Colon (tissue), 2 donors: ENCODE measurements around the gene RIOK2.
"Not testable (repeated sequence)": the region's sequence is repeated elsewhere in the genome, so short reads cannot be mapped to it uniquely, and the experiment has no call there.

ENCODE experiments used
- FAIRE-seq: peaks from 2 replicates; lab custom pipeline; 2012; peaks lifted over from hg19 to GRCh38; lab: Jason Lieb, UNC
- donor health status: control.
- donor health status: control.

Gene RIOK2

DNA sequence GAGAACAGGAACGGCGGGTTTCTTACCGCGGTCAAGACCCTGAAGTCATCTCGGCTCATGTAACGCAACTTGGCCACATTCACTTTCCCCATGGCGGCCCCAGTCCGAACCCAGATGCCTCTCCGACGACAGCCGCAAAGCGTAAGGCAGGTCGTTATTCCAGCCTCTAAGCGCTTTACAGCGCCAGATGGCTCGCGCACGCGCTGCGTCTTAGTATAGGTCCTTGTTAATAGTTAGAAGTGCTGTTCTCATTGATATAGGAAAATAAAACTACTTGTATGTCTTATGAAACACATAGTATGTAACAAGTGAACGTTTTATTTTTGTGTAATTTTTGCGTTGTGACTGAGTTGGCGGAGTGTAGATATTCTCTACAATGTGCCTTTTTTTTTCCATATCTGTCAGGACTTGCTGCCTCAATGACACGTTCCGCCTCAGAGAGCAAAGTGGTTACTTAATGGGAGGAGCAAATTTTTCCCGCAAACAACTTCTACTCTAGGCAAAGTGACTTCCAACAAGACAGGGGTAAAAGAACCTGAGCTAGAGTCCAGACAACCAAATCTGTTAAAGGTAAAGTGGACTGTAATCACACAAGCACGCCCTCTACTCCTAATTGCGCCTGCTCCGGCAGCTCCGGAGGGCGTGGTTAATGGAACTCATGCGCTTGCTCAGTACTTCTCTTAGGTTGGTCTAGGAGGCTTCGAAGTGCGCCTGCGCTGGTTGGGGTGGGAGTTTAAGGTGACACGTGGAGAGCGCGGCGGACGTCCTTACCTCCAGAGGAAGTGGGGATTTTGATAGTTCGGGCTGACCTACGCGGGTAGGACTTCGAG, at the start of gene RIOK2:
Gene RIOK2 (minus strand): TSS at position 148 of the 830 bp plus-strand sequence. CDS start 56 bp downstream, at position 92.
- FAIRE-seq = no peak

DNA sequence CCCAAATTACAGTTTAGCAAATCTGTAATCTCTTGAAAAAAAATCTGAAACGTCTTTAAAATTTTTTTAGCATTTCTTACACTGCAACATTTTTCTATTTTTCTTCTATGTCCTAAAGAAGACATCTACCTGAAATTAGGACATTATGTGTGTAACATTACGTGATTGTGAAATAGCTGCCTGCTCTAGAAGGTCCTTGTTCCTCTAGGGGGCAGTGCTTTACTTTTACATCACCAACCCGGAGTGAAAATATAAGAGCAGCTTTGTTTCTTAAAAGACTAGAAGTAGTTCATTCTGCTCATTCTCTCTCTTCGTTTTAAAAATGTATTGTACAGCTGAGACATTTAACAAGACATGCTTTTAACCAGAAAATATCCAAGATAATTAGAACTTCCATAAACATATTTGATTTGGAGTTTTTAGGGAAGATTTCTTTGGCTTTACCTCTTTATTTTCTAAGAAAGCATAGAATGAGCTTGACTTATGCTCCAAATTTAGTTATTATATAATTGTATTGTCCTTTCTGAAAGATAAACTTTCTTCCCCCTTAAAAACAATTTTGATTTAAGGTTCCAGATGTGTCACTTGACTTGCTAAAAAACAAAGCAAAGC, 48.1 kb upstream of the RIOK2 start:
- peak; percentile 71 for FAIRE-seq

- FAIRE-seq = no peak
Measured at GRCh38 chr5:97229688-97230285, 46.7 kb upstream of the RIOK2 start.

DNA sequence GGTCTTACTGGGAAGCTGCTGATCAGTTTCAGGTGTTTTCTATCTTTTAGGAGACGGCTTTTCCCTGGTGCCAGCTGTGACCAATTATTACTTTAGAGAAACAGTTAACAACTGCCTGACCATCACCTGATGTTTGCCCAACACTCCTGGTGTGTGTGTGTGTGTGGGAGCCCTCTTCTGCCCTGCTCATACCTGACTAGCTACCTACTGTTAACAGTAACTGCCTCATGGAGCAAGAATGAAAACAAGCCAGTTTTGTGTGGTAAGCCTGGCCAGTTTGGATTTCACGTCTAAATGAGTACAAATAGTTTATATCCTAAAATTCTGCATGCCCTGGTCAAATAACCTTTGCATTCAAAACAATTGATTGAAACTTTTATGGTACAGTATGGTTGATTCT, 46.1 kb upstream of the RIOK2 start:
- FAIRE-seq = no peak

DNA sequence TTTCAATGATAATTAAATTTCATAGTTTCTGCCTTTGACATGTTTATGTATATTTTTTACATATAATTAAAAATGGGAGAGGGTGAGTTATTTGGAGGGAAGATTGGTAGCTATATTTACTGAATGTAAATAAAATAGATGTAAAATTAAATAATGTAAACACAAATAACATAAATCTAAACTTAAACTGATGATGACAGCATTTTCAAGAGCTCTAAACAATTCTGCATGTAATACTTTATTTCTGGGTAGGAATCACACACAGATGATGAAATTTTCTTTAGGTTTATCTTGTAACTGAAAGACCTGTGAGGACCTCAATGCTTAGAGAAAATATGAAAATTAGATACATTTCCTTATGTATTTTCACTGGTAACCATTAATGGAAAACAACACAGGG, 42.2 kb upstream of the RIOK2 start:
- no peak for FAIRE-seq

GRCh38 chr5:97224112-97224750, 41.2 kb upstream of the RIOK2 start:
- FAIRE-seq = peak; percentile 74

DNA sequence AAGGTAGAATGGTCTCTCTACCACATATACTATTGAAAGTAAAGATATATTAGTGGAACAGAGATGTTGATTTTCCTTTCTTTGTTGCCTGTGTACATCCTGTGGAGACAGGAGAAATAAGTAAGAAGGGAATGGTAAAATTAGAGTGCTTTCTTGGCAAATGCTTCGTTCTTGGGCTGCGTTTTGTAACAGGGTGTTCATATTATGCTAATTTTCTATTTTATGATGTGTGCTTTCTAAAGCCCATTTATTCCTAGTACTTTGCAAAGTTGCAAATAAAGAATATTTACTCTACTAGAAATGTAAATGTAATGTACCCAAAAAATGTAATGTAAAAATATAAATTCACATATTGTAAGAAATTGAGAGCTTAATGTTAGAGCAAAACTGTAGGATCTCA, 40.5 kb upstream of the RIOK2 start:
- FAIRE-seq = no peak

GRCh38 chr5:97209343-97209742, 26.3 kb upstream of the RIOK2 start:
- FAIRE-seq = peak; percentile 47

DNA sequence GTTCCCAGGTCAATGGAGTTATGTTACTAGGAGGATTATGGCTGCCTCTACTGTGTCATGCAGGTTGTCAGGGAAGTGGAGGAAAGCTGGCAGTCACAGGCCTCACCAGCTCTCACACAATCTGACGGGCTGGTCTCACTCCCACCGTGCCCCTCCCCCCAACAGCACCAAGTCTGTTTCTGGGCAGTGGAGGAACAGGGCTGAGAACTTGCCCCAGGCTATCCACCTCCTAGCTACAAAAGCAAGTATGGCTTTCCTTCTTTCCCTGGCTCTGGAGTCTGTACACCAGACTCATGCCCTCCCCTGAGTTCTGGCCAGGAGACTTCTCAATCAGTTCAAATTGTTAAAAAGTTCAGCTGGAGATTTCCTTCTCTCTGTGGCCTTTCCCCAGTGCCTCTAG, 25.7 kb upstream of the RIOK2 start:
- FAIRE-seq = no peak

DNA sequence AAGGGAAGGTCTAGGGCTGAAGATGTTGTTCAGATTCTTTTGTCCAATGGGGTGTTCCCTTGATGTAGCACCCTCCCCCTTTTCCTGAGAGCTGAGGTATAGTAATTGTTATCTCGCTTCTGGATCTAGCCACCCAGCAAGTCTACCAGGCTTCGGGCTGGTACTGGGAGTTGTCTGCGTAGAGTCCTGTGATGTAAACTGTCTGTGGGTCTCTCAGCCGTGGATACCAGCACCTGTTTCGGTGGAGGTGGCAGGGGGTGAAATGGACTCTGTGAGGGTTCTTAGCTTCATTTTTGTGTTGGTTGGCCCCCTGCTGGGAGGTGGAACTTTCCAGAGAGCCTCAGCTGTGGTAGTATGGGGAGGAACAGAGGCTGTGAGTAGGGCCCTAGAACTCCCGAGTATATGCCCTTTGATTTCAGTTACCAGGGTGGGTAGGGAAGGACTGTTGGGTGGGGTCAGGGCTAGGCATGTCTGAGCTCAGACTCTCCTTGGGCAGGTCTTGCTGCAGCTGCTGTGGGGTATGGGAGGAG, 25.2 kb upstream of the RIOK2 start:
- no peak for FAIRE-seq

- FAIRE-seq = no peak
Measured at GRCh38 chr5:97194366-97194765, 11.3 kb upstream of the RIOK2 start.

- no peak for FAIRE-seq
Measured at GRCh38 chr5:97193355-97193688, 10.3 kb upstream of the RIOK2 start.

DNA sequence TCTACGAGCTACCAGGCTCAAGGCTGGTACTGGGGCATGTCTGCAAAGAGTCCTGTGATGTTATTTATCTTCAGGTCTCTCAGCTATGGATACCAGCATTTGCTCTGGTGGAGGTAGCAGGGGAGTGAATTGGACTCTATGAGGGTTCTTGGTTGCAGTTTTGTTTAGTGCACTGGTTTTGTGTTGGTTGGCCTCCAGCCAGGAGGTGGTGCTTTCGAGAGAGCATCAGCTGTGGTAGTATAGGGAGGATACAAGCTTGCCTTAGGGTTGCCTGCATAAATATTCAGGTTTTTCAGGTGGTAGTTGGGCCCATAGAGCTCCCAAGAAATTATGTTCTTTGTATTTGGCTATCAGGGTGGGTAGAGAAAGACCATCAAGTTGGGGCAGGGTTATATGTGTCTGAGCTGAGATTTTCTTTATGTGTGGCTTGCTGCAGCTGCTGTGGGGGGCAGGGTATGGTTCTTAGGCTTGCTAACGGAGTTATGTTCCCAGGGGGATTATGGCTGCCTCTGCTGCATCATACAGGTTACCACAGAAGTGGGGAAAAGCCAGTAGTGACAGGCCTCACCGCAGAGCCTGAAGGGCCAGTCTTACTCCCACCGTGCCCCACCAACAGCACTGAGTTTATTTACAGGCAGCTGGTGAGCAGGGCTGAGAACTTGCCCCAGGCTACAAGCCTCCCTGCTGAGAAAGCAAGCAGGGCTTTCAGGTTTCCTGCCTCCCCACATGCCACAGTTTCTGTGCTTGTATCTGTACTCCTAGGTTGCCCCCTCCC, 9.7 kb upstream of the RIOK2 start:
- no peak for FAIRE-seq

DNA sequence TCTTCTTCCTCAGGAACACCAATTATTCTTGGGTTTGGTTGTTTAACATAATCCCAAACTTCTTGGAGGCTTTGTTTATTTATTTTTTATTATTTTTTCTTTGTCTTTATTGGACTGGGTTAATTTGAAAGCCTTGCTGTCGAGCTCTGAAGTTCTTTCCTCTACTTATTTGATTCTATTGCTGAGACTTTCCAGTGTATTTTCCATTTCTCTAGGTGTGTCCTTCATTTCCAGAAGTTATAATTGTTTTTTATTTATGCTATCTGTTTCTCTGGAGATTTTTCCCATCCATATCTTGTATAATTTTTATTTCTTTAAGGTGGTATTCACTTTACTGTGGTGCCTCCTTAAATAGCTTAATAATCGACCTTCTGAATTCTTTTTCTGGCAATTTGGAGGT, 8.8 kb upstream of the RIOK2 start:
- no peak for FAIRE-seq

DNA sequence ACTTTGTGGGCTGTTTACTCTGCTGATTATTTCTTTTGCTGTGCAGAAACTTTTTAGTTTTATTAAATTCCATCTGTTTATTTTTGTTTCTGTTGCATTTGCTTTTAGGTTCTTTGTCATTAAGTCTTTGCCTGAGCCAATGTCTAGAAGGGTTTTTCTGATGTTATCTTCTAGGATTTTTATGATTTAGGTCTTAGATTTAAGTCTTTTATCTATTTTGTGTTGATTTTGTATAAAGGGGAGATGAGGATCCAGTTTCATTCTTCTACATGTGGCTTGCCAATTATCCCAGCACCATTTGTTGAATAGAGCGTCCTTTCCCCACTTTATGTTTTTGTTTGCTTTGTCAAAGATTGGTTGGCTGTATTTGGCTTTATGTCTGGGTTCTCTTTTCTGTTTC, 6.5 kb upstream of the RIOK2 start:
- not testable (repeated sequence) for FAIRE-seq

GRCh38 chr5:97183930-97184213, 825 bp upstream of the RIOK2 start:
- no peak for FAIRE-seq

DNA sequence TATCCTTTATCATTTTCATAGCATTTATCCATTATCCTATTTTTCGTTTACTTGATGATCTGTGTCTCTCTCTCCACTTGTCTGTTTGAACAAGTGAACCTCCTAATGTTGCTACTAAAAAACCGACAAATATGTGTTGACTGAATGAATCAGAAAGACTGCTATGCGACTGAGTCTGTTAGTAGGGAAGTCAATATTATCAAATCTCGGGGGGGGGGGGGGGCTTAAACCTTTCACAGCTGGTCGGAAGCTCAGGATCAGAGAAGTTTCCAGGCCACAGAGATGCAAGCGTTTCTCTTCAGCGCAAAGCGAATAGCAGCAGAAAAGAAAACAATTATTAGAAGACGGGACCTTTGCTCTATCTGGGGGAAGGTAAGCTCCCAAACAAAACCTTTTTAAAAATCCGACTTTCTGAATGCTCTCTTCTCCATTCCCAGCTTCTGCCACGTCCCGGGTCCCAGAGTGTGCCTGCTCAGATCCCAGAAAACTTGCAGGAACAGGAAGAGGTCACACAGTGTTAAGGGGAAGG, 412 bp downstream of the RIOK2 start:
- FAIRE-seq = no peak

GRCh38 chr5:97181856-97182545, 1.0 kb downstream of the RIOK2 start:
- FAIRE-seq = no peak

DNA sequence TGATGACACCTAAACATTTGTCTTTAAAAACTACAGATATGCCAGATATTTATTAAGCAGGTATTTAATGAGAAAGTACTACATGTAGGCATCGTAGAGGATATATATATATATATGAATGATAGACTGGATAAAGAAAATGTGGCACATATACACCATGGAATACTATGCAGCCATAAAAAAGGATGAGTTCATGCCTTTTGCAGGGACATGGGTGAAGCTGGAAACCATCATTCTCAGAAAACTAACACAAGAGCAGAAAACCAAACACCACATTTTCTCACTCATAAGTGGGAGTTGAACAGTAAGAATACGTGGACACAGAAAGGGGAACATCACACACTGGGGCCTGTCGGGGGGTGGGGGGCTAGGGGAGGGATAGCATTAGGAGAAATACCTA, 3.6 kb downstream of the RIOK2 start:
- FAIRE-seq = not testable (repeated sequence)

- FAIRE-seq = no peak
Measured at GRCh38 chr5:97172227-97172626, 10.8 kb downstream of the RIOK2 start.

DNA sequence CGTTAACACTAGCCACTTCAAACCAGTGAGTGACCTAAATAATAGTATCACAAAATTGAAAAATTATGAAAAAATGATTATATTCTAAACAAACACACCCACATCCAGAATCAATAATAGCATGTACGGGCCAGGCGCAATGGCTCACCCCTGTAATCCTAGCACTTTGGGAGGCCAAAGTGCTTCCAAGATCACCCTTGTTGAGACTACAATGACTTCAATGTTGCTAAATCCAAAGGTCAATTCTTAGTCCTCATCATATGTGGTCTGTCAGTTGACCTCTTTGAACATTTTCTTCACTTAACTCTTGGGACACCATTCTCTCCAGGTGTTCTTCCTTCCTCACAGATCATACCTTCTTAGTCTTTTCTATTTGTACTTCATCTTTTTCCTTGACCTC, 11.3 kb downstream of the RIOK2 start:
- no peak for FAIRE-seq
